ENCODE data around the gene NSD2. TPM values are rescaled to one million over a fixed set of nuclear protein-coding genes. Genes with fewer than 3 reads are reported as not detected.
"Not testable (repeated sequence)": the region's sequence is repeated elsewhere in the genome, so short reads cannot be mapped to it uniquely, and the experiment has no call there.

The NSD2 gene
- polyA plus RNA-seq, 4 donors = 73.6 to 85.8 (median 81.7) TPM

DNA sequence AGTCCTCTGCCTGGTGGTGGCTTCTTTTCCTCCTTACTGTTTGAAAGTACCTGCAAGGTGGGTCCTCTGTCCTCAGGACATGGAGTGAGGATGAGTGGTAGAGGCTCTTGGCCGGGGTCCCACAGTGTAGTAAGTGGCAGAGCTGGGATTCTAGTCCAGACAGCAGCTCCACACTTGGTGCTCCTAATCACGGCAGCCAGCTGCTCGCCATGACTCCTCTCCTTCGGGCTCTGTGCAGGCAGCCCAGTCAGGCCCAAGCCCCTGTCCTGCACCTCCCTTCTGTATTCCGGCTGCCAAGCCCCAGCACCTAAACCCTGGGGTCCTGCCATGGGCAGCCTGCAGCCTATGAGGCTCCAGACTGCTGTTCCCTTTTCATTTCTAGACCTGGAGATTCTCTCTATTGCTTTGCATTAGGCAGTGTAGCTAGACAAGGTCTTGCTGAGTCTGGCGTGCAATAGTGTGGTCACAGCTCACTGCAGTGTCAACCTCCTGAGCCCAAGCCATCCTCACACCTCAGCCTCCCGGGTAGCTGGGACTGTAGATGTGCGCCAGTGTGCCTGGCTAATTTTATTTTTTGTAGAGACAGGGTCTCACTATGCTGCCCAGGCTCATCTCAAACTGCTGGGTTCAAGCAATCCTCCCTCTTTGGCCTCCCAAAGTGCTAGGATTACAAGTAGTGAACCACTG, 24.9 kb downstream of the NSD2 start:
- DNase-seq (ENCODE audit: low read depth in 4 of 4, low spot score in 3 of 4) = no peak

DNA sequence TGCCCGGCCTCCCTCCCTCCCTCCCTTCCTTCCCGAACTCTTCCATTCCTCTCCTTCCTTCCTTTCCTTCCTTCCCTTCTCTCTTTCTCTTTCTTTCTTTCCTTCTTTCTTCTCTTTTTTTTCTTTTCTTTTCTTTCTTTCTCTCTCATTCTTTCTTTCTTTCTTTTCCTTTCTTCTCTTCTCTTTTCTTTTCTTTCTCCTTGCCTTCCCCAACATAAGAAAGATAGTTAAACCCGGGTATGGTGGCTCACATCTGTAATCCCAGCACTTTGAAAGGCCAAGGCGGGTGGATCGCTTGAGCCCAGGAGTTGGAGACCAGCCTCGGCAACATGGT, 25.4 kb downstream of the NSD2 start:
- DNase-seq (ENCODE audit: low read depth in 4 of 4, low spot score in 3 of 4) = no peak

DNA sequence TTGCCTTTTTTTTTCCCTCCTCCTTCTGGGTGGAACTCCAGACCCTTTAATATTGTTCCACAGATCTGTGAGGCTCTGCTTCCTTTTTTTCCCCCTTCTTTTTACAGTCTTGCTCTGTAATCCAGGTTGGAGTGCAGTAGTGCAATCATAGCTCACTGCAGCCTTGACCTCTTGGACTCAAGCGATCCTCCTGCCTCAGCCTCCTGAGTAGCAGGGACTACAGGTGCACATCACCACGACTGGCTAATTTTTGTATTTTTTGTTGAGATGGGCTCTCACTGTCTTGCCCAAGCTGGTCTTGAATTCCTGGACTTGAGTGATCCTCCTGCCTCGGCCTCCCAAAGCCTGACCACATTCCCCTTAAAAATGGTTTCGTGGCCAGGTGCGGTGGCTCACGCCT, 26.8 kb downstream of the NSD2 start:
- DNase-seq (ENCODE audit: low read depth in 4 of 4, low spot score in 3 of 4) = no peak

DNA sequence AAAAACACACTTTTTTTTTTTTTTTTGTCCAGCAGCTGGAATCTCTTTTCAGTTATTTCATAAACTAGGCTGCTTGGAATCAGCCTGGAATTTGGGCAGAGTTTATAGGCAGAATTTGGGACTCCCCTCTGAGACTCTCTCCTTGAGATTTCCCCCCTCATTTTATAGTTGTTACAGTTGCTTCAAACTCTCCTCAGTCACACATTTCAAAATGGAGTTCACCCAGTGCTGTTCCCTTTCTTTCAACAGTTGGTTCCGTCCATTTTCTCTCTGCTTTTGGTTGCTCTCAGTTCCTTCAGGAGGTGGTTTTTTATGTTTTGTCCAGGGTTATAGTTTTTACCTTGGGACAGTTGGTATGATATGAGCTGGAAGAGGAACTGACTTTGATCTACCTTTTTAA, 27.5 kb downstream of the NSD2 start:
- DNase-seq (ENCODE audit: low read depth in 4 of 4, low spot score in 3 of 4) = no peak

DNA sequence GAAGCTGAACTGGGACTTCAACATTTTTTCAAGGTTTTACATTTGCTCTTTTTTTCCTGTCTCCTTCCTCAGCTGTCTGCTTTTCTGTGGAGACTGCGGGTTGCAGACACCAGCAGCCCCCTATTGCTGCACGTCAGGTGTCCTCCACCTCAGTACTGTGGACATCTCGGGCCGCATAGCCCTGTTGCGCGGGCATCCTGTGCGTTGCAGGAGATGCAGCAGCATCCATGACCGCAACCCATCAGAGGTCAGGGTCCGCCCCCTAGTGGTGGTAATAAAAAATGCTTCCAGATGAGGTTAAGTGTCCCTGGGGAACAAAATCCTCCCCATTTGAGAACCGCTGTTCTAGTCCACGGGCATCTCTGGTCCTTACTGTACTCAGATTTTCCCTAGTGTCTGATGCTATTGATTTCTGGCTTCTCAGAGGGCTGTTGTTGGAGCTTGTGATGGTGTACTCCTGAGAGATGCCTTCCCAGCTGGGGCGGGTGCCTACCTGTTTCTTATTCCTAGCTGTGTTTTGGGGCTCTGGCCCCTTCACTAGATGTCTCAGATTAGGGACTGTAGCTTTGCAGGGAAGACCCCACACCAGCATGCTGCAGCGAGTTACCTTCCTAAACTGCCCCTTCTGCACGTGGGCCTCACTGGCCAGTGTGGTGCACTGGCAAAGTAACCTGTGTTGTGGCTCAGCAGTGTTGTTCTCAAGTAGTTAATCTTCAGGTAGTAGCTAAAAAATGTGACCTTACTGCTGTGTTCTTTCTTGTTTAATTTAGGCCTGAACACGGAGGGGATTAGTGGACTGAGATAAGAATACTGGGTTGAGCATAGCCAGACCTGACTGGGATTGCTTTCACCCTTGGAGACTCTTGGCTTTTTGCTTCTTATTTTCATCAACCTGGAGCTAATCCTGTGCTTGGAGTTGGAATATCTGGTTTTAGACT, 28.2 kb downstream of the NSD2 start:
- DNase-seq (ENCODE audit: low read depth in 4 of 4, low spot score in 3 of 4) = peak; percentile 18 to 56 (median 42)

DNA sequence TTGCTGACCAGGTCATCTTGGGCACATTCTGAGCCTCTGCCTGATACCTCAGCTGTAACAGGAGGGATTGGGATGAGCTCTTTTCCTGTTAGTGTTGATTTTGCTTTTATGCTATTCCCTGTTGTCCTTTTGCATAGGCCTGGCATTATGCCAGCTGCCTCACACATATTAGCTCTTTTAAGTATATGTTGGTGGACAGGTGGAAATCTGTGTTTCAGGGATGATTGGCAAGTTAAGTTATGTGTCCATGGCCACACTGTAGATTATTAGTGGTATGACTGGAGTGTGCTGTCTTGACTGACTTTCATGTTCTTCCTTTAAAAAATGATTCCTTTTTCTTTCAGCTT, 28.9 kb downstream of the NSD2 start:
- DNase-seq (ENCODE audit: low read depth in 4 of 4, low spot score in 3 of 4) = no peak

DNA sequence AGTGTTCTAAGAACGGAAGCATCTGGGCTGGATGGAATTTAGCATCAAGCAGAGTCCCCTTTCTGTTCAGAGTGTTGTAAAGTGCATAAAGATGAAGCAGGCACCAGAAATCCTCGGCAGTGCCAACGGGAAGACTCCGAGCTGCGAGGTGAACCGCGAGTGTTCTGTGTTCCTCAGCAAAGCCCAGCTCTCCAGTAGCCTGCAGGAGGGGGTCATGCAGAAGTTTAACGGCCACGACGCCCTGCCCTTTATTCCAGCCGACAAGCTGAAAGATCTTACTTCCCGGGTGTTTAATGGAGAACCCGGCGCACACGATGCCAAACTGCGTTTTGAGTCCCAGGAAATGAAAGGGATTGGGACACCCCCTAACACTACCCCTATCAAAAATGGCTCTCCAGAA, 29.4 kb downstream of the NSD2 start:
- no peak for DNase-seq (ENCODE audit: low read depth in 4 of 4, low spot score in 3 of 4)

DNA sequence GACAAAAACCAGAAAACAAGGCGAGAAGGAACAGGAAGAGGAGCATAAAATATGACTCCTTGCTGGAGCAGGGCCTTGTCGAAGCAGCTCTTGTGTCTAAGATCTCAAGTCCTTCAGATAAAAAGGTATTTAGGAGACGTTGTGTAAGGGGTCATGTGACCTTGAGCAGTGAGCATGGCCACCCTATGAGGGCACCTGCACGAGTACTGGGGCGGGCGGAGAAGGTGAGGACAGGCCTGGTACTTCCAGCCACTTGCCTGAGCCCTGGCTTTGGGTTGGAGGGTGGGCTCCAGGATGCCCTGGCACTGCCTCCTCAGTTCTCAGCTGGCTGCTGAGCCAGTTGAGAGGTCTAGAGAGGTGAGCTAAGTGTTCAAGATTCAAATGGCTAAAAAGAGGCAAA, 29.9 kb downstream of the NSD2 start:
- DNase-seq (ENCODE audit: low read depth in 4 of 4, low spot score in 3 of 4) = no peak

DNA sequence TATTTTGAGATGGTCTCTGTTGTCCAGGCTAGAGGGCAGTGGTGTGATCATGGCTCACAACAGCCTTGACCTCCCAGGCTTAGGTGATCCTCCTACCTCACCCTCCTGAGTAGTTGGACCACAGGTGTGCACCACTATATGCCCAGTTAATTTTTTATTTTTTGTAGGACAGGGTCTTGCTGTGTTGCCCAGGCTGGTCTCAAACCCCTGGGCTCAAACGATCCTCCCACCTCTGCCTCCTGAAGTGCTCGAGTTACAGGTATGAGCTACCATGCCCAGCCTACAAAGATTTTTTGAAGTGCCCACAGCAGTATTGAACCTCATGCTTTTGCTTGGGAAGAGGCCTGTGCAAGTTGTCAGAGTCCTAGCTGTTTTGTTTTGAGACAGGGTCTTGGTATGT, 31.1 kb downstream of the NSD2 start:
- no peak for DNase-seq (ENCODE audit: low read depth in 4 of 4, low spot score in 3 of 4)

DNA sequence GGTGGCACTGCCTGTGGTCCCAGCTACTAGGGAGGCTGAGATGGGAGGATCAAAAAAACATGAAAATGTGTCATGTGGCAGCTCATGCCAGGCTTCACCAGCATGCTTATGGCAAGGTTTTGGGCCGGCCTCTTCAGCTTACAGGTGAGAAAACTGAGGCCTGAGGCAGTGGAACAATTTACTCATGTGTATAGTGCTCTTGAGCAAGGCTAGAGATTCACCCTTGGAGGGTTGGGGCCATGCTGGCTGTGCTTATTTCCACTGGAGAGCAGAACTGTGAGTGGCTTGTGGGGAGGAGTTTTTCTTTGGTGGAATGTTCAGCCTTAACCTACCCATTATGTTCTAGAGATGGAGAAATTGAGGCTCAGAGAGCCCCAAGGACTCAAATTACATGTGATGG, 31.8 kb downstream of the NSD2 start:
- no peak for DNase-seq (ENCODE audit: low read depth in 4 of 4, low spot score in 3 of 4)

DNA sequence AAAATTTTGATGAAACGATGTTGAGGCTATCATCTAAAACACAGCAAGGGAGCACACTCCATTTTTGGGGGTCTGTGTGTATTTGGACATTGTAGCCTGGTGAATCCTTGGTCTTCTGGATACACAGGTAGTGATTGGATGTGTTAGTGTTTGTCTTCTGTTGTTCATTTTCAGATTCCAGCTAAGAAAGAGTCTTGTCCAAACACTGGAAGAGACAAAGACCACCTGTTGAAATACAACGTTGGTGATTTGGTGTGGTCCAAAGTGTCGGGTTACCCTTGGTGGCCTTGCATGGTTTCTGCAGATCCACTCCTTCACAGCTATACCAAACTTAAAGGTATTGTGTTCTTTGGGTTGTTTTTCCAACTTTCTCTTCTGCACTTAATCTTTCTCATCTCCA, 32.8 kb downstream of the NSD2 start:
- DNase-seq (ENCODE audit: low read depth in 4 of 4, low spot score in 3 of 4) = no peak

DNA sequence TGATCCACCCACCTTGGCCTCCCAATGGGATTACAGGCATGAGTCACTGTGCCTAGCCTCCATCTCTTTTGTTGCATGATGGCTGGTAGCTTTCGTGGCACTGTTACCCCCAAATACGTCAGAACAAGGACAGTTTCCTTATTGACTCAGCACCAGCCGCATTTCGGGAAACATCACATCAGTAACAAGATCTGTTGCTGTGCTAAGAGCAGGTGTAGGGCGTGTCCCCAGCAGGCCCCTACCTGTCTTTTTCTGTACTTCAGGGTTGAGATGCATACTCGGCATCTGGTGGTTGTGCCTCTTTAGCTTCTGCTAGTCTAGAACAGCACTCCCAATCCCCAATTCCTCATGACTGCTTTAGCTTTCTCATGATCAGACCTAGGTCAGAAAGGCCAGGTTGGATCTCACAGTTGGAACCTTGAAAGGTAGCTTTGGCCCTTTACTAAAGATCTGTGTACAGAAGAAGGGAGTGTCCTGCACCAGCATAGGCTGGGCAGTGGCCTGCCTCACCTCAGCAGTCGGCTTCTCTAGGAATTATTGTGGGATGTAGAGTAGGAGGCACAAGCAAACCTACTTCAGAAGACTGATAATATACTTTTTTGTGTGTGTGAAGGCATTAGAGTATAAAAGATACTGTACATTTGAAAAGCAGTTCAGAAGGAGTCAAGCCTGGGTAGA, 36.8 kb downstream of the NSD2 start:
- DNase-seq (ENCODE audit: low read depth in 4 of 4, low spot score in 3 of 4) = no peak

DNA sequence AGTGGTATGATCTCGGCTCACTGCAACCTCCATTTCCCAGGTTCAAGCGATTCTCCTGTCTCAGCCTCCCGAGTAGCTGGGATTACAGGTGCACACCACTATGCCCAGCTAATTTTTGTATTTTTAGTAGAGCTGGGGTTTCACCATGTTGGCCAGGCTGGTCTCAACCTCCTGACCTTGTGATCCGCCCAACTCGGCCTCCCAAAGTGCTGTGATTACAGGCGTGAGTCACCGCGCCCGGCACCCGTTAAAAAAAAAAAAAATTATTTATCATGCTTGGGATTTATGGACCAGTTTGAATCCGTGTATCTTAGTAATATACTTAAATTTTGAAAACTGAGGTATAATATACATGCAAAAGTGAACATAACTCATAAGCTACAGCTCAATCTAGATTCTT, 38.5 kb downstream of the NSD2 start:
- not testable (repeated sequence) for DNase-seq (ENCODE audit: low read depth in 4 of 4, low spot score in 3 of 4)

DNA sequence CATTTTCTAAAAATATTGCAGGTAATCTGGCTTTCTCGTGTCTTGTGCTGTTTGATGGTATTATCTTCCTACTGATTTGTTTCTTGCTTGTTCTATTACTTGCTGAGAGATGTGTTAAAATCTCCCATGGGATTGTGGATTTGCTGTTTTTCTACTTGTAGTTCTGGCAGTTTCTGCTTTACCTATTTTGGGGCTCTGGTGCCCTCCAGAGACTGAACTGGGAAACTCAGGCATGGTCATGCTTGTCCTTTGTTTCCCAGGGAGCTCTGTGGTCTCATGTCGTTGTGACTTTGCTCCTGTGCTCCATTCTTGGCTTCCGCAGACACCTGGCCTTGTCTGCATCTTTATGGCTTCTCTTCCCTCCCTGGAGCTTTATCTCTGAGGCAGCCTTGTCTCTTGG, 39.5 kb downstream of the NSD2 start:
- DNase-seq (ENCODE audit: low read depth in 4 of 4, low spot score in 3 of 4) = peak in 3 of 4 donors; percentile 16 to 38 (median 18)

DNA sequence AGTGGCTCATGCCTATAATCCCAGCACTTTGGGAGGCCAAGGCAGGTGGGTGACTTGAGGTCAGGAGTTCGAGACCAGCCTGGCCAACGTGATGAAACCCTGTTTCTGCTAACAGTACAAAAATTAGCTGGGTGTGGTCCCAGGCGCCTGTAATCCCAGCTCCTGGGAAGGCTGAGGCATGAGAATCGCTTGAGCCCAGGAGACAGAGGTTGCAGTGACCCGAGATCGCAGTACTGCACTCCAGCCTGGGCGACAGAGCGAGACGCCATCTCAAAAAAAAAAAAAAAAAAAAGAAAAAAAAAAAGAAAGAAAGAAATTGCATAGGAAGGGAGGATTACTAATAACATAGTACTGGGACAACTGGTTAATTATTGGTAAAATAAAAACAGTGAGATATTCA, 40.1 kb downstream of the NSD2 start:
- DNase-seq (ENCODE audit: low read depth in 4 of 4, low spot score in 3 of 4) = not testable (repeated sequence)

DNA sequence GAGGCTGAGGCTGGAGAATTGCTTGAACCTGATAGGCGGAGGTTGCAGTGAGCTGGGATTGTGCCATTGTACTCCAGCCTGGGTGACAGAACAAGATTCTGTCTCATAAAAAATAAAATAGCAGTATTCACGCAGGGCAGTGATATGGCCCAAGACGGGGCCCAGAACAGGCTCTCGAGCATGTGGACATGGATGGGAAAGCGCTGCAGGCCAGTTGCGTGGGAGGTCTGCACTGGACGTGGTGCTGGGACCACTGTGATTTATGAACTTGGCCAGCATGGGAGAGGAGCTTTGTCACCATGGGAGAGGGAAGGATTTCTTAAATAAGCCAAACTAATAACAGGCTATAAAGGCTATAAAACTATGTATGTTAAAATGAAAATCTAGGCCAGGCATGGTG, 51.6 kb downstream of the NSD2 start:
- DNase-seq (ENCODE audit: low read depth in 4 of 4, low spot score in 3 of 4) = no peak

DNA sequence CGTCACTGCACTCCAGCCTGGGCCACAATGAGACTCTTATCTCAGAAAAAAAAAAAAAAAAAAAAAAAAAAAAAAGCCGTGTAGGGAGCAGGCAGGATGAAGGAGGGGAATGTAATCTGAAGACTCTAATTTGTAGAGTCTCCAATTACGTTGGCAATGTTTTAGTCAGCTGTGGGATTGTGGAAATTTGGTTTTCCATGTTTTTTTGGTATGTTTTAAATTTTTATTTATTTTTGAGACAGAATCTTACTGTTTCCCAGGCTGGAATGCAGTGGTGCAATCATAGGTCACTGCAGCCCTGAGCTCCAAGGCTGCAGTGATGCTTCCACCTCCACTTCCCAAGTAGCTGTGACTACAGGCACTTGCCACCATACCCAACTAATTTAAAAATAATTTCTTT, 56.5 kb downstream of the NSD2 start:
- DNase-seq (ENCODE audit: low read depth in 4 of 4, low spot score in 3 of 4) = no peak

DNA sequence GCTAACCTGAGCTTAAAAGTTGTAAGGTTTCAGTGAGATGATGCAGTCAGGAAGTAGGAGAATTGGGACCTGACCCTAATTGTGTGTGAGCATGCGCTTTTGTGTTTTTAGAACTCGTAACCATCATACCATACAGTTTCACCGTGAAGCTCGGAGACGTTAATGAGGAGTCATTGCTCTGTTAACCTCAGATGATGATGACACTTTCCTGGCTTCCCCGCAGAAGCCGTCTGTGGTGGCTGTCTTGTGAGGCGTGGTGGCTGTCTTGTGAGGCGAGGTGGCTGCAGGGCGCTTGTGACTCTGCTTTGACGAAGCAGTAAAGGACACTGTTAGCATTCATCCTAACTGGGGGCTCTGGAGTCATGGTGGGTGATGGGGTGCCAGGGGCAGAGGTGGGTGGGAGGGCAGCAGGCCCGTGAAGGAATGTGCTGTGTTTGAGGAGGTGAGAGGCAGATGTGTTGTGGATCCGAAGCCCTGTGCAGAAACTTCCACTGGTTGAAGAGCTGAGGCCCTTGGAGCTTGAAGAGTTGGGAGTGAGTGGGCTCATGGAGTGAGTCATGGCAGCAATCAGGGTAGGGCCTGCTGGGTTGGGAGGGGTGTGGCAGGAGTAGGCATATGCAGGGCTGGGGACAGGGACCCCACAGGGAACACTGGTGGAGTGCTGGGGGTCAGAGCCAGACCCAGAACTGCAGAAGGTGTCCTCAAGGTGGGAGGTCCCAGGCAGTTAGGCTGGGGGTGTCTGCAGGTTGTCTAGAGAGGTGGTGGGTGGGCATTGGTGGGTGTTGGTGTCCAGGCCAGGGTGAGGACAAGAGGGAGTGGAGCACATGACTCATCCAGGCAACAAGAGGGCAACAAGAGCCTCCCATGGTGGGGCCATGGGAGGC, 57.4 kb downstream of the NSD2 start:
- no peak for DNase-seq (ENCODE audit: low read depth in 4 of 4, low spot score in 3 of 4)

DNA sequence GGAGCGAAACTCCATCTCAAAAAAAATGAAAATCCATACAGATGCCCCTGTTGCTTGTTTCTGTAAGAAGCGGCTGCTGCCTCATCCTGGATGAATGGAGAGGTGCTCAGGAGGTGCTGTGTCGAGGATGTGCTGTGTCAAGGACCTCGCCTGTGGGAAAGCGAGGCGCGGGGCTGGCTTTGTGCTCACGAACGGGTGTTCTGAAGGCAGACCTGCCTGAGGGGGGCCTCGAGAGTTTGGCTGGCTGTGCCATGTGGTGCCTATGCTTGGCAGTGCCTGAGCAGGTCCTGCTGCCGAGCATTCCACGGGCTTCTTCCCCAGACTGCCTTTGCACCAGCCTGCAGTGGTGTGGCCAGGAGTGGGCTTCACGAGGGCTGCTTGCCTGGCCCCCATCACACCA, 61.5 kb downstream of the NSD2 start:
- no peak for DNase-seq (ENCODE audit: low read depth in 4 of 4, low spot score in 3 of 4)

DNA sequence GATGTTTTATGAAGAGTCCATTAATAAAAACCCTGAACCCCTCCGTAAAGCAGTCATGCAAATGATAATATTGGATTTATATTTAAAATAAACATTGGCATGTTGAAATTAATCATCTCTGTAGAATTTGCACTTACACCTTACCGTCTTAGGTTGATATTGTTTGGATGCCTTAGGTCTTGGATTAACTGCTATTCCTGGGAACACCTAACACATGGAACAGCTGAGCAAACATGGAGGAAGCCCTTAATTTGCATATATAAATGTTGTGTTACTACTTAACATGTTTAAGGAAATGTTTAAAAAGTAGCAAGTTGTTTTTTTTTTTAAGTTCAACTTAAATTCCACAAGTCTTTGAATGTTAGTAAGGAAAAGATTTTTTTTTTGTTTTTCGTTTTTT, 62.5 kb downstream of the NSD2 start:
- DNase-seq (ENCODE audit: low read depth in 4 of 4, low spot score in 3 of 4) = no peak

DNA sequence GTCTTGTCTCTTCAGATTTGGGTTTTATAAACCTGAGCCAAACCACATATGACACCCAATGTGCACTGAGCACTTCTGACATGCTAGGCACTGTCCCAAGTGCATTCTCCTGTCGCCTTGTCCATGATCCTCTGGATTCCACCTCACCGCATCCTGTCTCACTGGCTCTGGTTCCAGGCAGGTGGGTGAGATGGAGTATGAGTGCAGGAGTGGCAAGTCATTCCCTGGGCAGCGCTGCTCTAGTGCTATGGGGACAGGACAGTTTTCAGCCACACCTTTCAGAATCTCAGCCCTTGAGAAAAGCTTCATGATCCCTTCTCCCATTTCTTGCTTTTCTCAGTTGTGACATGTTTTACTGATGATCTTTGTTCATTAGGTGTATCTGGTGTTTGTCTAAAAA, 66.4 kb downstream of the NSD2 start:
- DNase-seq (ENCODE audit: low read depth in 4 of 4, low spot score in 3 of 4) = no peak

All from left renal pelvis (tissue), 4 donors.